GM12875 (cell line): ENCODE data around the gene MMP24.

Source experiments
- H3K4me3 ChIP-seq: one replicate; pipeline ENCODE4 v1.5.1; 2011; ENCODE audit warnings: low read depth, low read length, control low read depth
- TF ChIP-seq, protein P1 (sequence below): IDR thresholded peaks from 2 replicates; pipeline ENCODE4 v1.5.1; 2011; ENCODE audit warnings: low read depth, mild to moderate bottlenecking, control low read depth, inconsistent platforms, low read length, moderate library complexity, borderline replicate concordance; ENCODE audit not compliant: insufficient read depth

MMP24 gene

DNA sequence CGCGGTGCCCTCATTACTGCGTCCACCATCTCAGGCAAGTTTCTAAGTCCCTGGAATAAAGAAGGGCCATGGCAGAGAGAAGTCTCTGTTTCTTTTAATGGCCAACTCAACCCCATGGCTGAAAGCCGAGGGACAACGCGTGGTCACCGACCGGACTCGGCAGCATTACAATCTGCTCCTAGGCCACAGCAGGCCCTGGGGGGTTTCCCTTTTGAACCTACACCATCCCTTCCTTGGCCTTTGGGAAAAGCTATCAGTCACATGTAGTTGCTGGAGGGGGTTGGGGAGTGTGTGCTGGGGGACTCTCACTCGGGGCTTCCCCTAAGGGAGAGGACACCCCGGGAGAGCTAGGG lies 76.9 kb downstream of the MMP24 start:
- no peak overlapping the region for H3K4me3 ChIP-seq
- TF ChIP-seq, protein P1, sequence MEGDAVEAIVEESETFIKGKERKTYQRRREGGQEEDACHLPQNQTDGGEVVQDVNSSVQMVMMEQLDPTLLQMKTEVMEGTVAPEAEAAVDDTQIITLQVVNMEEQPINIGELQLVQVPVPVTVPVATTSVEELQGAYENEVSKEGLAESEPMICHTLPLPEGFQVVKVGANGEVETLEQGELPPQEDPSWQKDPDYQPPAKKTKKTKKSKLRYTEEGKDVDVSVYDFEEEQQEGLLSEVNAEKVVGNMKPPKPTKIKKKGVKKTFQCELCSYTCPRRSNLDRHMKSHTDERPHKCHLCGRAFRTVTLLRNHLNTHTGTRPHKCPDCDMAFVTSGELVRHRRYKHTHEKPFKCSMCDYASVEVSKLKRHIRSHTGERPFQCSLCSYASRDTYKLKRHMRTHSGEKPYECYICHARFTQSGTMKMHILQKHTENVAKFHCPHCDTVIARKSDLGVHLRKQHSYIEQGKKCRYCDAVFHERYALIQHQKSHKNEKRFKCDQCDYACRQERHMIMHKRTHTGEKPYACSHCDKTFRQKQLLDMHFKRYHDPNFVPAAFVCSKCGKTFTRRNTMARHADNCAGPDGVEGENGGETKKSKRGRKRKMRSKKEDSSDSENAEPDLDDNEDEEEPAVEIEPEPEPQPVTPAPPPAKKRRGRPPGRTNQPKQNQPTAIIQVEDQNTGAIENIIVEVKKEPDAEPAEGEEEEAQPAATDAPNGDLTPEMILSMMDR: no peak

DNA sequence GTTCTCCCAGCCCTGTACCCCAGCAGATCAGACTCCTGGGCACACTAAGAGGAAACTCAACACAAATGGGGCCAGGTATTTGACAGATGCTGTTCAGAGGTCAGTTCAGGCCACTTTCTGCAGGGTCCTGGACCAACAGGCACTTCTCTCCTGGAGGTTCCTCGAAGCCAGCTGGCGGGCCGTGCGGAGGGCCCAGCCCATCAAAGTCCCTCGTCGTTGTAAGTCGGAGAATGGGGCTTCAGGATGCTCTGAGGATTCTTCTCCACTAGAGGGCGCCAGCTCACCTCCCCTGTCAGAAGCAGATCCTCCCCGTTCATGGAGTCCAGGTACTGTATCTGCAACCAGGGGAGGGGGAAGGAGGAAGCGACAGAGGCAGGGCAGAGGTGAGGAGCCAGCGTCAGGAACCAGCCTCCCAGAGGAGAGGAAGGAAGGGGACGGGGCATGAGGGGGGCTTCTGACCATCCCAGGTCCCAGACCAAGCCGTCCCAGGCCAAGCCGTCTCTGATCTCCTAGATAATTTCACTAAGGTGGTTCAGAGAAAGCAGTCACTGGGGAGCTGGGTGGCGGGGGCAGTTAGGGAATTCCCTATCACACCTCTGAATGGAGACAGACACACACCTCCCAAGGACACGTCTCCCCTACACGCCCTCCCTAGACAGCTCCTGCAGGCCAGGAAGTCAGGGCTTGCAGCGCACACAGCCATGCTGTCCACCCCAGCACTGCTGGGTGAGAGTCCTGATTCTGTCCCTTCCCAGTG lies 77.4 kb downstream of the MMP24 start:
- no peak overlapping the region for H3K4me3 ChIP-seq
- TF ChIP-seq, protein P1: peak; percentile 95

DNA sequence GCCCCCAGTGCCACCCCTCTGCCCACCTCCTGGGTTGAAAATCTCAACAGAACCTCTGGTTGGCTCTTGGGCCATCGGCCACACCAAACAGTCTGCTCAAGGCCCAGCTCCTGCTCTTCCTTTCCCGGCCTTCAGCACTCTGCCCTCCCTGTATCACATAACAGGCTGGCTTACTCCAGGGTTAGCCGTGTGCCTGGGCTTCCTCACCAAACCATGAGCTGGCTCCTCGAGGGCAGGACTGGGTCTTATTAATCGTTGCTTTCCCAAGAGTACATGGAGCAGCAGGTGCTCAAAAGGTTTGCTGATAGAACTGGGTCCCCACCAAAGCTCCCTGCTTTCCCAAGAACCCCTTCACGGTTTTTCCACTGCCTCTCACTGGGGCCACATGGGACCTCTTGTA lies 78.5 kb downstream of the MMP24 start:
- H3K4me3 ChIP-seq: no peak overlapping the region
- TF ChIP-seq, protein P1: no peak

DNA sequence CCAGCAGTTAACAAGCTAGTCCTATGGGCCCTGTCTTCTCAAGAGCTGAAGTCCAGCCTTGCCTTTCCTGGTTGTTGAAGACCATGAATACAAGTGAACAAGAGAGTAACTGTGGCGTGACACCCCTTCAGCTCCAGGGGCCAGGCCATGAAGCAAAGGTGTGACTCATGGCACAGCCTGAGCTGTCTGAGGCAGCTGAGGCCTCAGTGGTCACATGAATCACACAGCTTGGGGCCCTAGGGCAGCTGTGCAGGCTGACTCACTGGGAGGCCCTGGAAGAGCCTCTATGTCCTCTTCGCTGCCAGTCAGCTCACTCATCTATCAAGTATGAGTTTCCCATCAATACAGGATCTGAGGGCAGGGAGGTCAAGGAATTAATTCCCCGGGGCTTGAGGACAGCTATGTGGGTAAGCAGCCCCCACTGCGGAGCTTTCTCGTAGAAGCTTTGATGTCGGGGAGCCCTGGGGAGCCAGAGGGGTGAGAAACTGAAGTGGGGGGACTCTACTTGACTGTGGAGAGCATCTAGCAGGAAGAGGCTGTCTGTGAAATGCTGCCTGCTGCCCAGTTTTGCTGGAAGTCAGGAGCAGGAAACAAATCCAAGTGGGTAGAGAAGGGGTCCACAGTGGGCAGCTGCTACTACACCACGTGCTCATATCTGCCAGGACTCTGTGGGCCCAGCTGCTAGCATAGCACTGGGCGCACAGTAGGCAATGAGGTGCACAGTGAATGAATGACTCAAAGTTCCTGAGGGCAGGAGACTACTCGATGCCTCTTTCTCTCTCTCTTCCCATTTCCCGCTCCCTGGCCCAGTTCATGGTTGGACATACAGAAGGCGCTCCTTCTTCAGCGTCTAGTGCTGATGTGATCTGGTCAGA lies 79.4 kb downstream of the MMP24 start:
- no peak overlapping the region for H3K4me3 ChIP-seq
- TF ChIP-seq, protein P1: no peak

DNA sequence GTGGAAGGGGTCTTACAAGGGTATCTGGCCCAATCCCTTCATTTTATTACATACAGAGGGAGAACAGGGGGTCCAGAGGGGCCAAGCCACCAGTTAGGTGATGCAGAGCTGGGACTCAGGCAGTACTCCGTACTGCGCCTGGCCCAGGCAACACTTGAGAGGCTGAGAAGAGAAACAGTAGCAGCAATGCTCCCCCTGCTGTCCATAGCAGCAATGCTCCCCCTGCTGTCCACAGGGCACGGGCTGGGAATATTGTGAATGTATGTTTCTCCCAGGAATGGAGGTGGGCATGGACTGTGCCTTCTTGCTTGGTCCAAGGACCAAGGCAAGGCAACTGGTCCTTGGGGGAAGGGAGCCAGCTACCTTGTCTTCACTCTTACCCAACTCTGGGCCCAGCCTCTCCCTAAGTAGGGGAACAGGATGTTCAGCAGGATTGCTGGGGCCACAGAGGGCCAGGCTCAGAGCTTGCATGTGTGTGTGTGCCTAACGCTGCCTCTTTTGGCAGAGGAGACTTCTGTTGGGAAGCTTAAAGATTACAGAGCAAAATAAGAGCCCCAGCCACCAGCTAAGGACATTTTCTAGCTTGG lies 80.5 kb downstream of the MMP24 start:
- no peak overlapping the region for H3K4me3 ChIP-seq
- TF ChIP-seq, protein P1: peak; percentile 71; the same call in 1 of the 2 replicates

DNA sequence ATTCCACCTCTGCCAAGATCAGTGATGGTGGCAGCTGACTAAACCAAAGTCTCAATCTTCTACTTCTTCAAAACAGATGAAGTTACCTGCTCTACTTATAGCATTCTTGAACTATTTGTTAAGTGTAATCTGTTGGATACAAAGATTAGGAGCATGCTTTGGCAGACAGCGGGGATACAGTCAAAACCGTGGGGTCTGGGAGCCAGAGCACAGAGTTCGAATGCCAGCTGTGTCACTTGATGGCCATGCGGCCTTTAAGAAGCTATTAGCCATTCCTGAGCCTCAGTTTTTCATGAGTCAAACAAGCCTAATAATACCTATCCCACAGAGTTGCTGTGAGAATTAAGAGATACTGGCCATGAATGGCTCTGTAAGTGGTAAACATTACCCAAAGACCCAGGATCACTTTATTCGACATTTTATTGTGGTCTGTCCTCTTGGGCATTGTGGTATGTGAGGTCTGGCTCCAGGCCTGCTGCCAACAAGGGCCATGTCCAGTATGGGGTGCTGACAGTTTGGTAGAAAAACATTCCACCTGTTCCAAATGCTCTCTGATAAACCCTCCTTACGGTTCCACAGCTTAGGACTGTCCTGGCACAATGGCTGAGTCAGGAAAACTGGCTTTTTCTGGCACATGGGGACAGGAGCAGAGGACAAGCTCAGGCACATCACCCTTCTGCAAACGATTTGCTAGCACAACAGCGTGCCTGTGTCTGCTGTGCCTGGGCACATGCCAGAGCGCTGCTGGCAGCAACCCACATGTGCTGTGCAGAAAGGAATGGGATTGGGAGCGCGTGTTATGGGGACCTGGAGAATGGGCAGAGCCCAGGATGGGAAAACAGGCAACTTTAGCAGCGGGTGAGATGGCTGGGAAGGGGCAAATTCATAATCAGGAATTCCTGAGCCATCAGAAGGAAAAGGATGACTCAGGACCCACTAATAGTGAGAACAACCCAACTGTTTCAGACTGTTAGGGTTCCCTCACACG lies 81.5 kb downstream of the MMP24 start:
- TF ChIP-seq, protein P1: no peak
- no peak overlapping the region for H3K4me3 ChIP-seq
